OCI-LY1 (cell line): Measurements from ENCODE around the gene EMC8.

Experiments used
- H2AFZ ChIP-seq: fragments of 200-600 bp; sonication (generic), shearing (Covaris generic); 2 replicates; pipeline ENCODE4 v1.6.0; 2014; ENCODE audit warnings: antibody characterized with exemption, mild to moderate bottlenecking, low read length
- H3F3A ChIP-seq: fragments of 200-600 bp; sonication (generic), shearing (Covaris generic); 2 replicates; pipeline ENCODE4 v1.6.0; 2014; ENCODE audit warnings: mild to moderate bottlenecking, antibody characterized with exemption, low read length, moderate library complexity; ENCODE audit not compliant: insufficient read depth
- H3K27ac ChIP-seq: fragments of 200-600 bp; sonication (generic); 2 replicates; pipeline ENCODE4 v1.5.1; 2014; ENCODE audit warnings: low read length, mixed run types, mild to moderate bottlenecking, low read depth; ENCODE audit not compliant: poor library complexity, severe bottlenecking
- H3K27me3 ChIP-seq: fragments of 200-600 bp; sonication (generic); 2 replicates; pipeline ENCODE4 v1.6.0; 2014; ENCODE audit warnings: antibody characterized with exemption, mild to moderate bottlenecking, low read length, moderate library complexity; ENCODE audit not compliant: insufficient read depth
- H3K36me3 ChIP-seq: fragments of 200-600 bp; sonication (generic); 2 replicates; pipeline ENCODE4 v1.6.1; 2014; ENCODE audit warnings: mild to moderate bottlenecking, antibody characterized with exemption, low read length, moderate library complexity, mixed read lengths; ENCODE audit not compliant: insufficient read depth
- H3K4me1 ChIP-seq: fragments of 200-600 bp; sonication (generic); 2 replicates; pipeline ENCODE4 v1.5.1; 2014; ENCODE audit warnings: mild to moderate bottlenecking, low read length, moderate library complexity; ENCODE audit not compliant: insufficient read depth, severe bottlenecking
- H3K4me2 ChIP-seq: fragments of 200-600 bp; sonication (generic), shearing (Covaris generic); 2 replicates; pipeline ENCODE4 v1.6.1; 2014; ENCODE audit warnings: low read length
- H3K4me3 ChIP-seq: fragments of 200-600 bp; sonication (generic); 2 replicates; pipeline ENCODE4 v1.5.1; 2014; ENCODE audit warnings: low read length, low read depth, mild to moderate bottlenecking, mixed read lengths; ENCODE audit not compliant: poor library complexity, severe bottlenecking
- H3K79me2 ChIP-seq: fragments of 200-600 bp; shearing (Covaris generic); 2 replicates; pipeline ENCODE4 v1.6.1; 2016; ENCODE audit warnings: mixed run types, low read length, mixed read lengths; ENCODE audit not compliant: insufficient read depth
- H3K9ac ChIP-seq: fragments of 200-600 bp; sonication (generic), shearing (Covaris generic); 2 replicates; pipeline ENCODE4 v1.6.1; 2014; ENCODE audit warnings: mild to moderate bottlenecking, low read length, mixed read lengths
- H3K9me2 ChIP-seq: fragments of 200-600 bp; sonication (generic), shearing (Covaris generic); 2 replicates; pipeline ENCODE4 v1.6.1; 2014; ENCODE audit warnings: low read depth, mild to moderate bottlenecking, low read length, mixed read lengths
- H3K9me3 ChIP-seq: fragments of 200-600 bp; shearing (Covaris generic); 2 replicates; pipeline ENCODE4 v1.6.1; 2014; ENCODE audit warnings: low read length, mixed read lengths
- H4K20me1 ChIP-seq: fragments of 200-600 bp; sonication (generic), shearing (Covaris generic); 2 replicates; pipeline ENCODE4 v1.6.0; 2016; ENCODE audit warnings: mild to moderate bottlenecking, low read length; ENCODE audit not compliant: insufficient read depth
- EZH2 ChIP-seq: fragments of 200-600 bp; sonication (generic), shearing (Covaris generic); IDR thresholded peaks from 2 replicates; pipeline ENCODE4 v1.8.0; 2017; ENCODE audit warnings: borderline replicate concordance, mixed run types, mild to moderate bottlenecking, antibody characterized with exemption, low read length, moderate library complexity, mixed read lengths
- TF ChIP-seq, protein P1 (sequence below): fragments of 200-600 bp; sonication (generic), shearing (Covaris generic); IDR thresholded peaks from 2 replicates; pipeline ENCODE4 v1.5.1; 2017; ENCODE audit warnings: mild to moderate bottlenecking, antibody characterized with exemption, low read length, moderate library complexity, mixed read lengths

EMC8 gene

DNA sequence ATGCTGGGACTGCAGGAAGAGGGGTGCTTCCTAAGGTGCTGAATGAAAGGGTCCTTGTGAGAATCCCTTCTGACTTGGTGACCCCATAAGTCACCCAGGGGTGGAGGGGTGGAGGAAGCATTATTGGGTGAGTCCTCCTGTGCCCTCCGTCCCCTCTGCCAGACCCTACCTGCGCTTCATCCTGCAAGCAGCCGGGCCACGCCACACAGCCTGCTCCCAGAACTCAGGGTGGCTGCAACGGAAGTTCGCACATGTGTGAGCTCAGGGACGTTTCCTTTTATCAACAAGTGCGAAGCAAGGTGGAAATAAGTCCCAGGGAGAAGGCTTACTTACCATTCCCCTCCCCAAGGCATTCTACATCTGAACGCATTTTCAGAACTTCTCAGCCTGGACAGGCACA, 41.1 kb upstream of the EMC8 start:
- no peaks in the 10 kb centered on the region for H3K9me3 ChIP-seq
- H3K4me1 ChIP-seq, result no peaks in the 10 kb centered on the region
- H3K36me3 ChIP-seq, result no peaks in the 10 kb centered on the region
- H2AFZ ChIP-seq, result no peak overlapping the region
- no peak overlapping the region for H3K4me2 ChIP-seq
- TF ChIP-seq, protein P1, sequence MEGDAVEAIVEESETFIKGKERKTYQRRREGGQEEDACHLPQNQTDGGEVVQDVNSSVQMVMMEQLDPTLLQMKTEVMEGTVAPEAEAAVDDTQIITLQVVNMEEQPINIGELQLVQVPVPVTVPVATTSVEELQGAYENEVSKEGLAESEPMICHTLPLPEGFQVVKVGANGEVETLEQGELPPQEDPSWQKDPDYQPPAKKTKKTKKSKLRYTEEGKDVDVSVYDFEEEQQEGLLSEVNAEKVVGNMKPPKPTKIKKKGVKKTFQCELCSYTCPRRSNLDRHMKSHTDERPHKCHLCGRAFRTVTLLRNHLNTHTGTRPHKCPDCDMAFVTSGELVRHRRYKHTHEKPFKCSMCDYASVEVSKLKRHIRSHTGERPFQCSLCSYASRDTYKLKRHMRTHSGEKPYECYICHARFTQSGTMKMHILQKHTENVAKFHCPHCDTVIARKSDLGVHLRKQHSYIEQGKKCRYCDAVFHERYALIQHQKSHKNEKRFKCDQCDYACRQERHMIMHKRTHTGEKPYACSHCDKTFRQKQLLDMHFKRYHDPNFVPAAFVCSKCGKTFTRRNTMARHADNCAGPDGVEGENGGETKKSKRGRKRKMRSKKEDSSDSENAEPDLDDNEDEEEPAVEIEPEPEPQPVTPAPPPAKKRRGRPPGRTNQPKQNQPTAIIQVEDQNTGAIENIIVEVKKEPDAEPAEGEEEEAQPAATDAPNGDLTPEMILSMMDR, result no peak
- TF ChIP-seq EZH2, result no peak
- no peaks in the 10 kb centered on the region for H3K9me2 ChIP-seq
- no peaks in the 10 kb centered on the region for H3K79me2 ChIP-seq
- no peaks in the 10 kb centered on the region for H3F3A ChIP-seq
- H4K20me1 ChIP-seq, result no peaks in the 10 kb centered on the region
- H3K27ac ChIP-seq, result no peak overlapping the region
- H3K27me3 ChIP-seq, result peaks cover 4% of the 10 kb centered on the region; the same call in 1 of the 2 replicates
- no peak overlapping the region for H3K4me3 ChIP-seq
- H3K9ac ChIP-seq, result no peak overlapping the region

DNA sequence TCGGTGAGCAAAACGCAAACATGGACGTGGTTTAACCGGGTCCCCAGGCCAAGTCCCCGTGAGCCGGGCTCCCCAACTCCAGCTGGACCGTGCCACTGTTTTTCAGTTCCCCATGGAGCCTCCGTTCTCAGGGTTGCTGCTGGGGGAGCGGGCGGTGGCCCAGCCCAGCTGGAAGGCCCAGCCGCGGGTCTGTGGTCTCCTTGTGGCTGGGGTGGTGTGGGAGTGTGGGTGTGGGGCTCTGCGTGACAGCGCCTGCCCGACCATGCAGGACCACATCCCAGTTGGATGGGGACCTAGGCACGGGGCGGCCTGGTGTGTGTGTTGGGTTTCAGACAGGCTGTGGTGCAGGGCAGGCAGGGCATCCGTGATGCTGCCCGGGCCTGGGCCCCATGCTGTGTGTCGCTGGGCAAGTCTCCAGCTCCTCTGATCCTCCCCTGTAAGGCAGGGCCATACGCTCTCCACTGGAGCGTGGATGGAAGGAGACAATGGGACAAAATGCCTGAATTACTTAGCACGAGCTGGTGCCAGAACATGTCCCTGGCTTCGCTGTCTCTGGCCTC, 40.4 kb upstream of the EMC8 start:
- Histone ChIP-seq H3K4me2 (no peak overlapping the region), H3K27me3 (peaks cover 4% of the 10 kb centered on the region; the same call in 1 of the 2 replicates)

DNA sequence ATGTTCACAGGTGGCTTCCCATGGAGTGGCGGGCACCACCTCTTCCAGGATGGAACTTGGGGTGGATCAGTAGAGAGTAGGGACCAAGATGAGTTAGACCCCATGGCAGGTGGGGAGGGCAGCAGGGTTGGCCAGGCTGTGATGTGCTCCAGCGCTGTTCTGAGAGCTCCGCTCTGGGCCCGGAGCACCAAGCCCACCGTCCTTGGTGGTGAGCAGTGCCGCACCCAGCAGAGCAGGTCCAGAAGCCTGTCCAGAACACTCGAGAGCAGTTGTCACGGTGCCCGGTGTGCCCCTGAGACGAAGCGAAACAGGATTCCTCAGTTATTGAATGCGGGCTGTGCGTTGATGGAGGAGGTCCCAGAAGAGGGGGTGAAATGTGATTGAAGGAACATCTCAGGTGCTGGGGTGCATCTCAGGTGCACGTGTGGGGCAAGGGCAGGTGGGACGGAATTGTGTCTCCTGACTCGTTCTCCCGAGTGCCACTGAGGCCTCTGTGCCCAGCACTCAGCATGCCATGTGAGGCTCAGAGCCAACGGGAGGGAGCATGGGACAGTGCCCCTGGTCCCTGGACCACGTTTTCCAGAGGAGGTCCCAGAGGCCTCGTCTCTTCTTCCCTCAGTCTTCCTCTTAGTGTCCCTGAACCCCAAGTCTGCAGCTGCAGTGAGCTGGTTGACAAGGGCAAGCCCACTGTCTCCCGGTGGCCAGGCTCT, 39.7 kb upstream of the EMC8 start:
- H3K4me2 ChIP-seq, result no peak overlapping the region
- peaks cover 4% of the 10 kb centered on the region; the same call in 1 of the 2 replicates for H3K27me3 ChIP-seq
- no peaks in the 10 kb centered on the region for H3K79me2 ChIP-seq
- H2AFZ ChIP-seq, result no peak overlapping the region
- TF ChIP-seq EZH2, result no peak
- TF ChIP-seq, protein P1, result no peak
- no peaks in the 10 kb centered on the region for H3K4me1 ChIP-seq
- H3K27ac ChIP-seq, result no peak overlapping the region
- H3K9me3 ChIP-seq, result no peaks in the 10 kb centered on the region
- no peaks in the 10 kb centered on the region for H3F3A ChIP-seq
- H3K36me3 ChIP-seq, result no peaks in the 10 kb centered on the region
- H3K9me2 ChIP-seq, result no peaks in the 10 kb centered on the region
- H4K20me1 ChIP-seq, result no peaks in the 10 kb centered on the region
- H3K4me3 ChIP-seq, result no peak overlapping the region
- no peak overlapping the region for H3K9ac ChIP-seq

More for the DNA sequence above, 40.4 kb upstream of the EMC8 start:
- Histone ChIP-seq H3K9ac (no peak overlapping the region), H3K4me1 (no peaks in the 10 kb centered on the region), H4K20me1 (no peaks in the 10 kb centered on the region), H3K9me3 (no peaks in the 10 kb centered on the region), H2AFZ (no peak overlapping the region), H3F3A (no peaks in the 10 kb centered on the region), H3K79me2 (no peaks in the 10 kb centered on the region), H3K27ac (no peak overlapping the region), H3K9me2 (no peaks in the 10 kb centered on the region), H3K4me3 (no peak overlapping the region), H3K36me3 (no peaks in the 10 kb centered on the region)
- no peak for TF ChIP-seq EZH2
- TF ChIP-seq, protein P1, result no peak
